Measurements from ENCODE around the gene CEP104. TPM values are rescaled to one million over a fixed set of nuclear protein-coding genes. Genes with fewer than 3 reads are reported as not detected.

The CEP104 gene
- total and polyA plus RNA-seq, 9 of the 15 experiments (the other 6 are each of a cell fraction or from before 2014, with no cell fraction given), result 11.2 to 63.4 (median 42.6) TPM

DNA sequence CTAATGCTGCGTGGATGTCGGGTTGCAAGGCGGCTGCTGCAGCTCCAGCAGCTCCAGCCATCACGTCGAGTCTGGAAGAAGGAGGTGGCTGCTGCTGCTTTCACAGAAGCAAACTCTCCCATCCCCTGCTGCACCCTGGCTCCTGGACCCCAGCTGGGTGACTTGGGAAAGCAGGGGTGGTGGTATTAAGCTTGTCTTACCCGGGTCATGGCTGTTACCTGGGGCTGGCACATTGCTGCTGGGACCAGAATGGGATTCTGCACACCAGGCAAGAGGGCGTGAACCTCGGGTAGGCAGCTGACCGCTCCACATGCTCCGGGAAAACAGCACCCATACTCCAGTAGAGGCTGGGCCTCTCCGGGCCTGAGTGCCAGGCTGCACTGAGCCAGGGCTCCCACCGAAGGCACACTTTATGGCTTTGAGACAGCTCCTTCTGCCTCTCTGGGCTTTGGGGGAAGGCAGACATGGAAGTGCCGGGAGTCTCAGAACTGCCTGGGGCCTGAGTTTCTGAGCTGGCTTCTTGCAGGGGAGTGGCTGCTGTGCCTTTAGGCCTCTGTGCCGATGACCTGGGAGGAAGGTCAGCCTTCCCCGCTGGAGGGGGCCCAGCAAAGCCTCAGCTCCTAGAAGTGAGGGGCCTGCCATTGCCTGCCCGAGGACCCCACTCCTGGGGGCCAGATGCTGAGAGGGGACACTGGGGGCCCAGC is 83.3 kb downstream of the CEP104 start (continued):
- TF ChIP-seq CHD4 (IDR thresholded peaks at IDR 0.05; ENCODE audit: insufficient read depth, insufficient replicate concordance, low read depth, low read length, poor library complexity, severe bottlenecking) (no peak), BRD4 (IDR thresholded peaks at IDR 0.05) (no peak), CAMTA2 (CRISPR knock-in tag; conservative IDR thresholded peaks at IDR 0.05) (no peak)
- TF ChIP-seq, protein P1, sequence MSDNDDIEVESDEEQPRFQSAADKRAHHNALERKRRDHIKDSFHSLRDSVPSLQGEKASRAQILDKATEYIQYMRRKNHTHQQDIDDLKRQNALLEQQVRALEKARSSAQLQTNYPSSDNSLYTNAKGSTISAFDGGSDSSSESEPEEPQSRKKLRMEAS (CRISPR knock-in tag; IDR thresholded peaks at IDR 0.05), result peak; percentile 31

DNA sequence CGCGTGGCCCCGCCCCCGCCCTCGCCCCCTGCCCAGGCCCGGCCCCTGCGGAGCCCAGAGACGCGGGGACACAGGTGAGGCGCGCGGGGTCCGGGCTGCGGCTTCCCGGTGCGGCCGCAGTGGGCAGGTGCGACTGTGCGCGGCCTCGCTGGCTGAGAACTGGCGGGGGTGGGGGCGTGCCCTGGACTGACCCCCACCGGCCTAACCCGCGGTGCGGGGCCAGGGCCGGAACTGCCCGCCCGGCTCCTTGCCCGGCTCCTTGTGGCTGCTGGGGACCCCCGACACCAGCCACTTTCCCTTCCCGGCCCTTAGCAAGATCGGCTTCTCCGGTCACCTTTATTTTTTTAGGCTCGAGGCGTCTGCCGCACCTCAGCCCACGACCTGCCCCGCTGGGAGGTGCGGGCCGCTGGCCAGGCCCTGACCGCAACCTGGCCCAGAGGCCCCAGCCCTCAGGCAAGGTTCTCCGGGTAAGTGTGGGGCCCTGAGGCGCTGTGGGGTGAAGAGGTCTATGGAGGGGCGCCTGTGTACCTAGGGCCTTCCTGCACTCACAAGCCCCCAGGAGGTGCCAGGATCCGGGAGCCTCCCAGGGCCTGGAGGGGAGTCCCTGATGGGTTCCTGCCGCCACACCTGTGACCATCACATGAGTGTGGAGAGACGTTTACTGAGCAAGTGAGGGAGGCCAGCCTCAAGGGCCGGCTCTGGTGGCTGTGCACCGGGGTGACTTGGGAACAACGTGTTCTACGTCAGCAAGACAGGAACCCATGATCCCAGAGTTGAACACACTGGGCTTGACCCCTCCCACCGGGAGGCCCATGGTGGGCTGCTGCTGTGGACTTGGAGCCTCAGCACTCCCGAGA is 84.1 kb downstream of the CEP104 start, which contains the start of gene SMIM1:
Gene SMIM1 (plus strand): TSS at position 35 of the 857 bp plus-strand sequence. CDS start 2,625 bp downstream, outside the sequence.
- FAIRE-seq (no peak), DNase-seq (ENCODE audit: extremely low read depth in 1 of 4, low spot score in 3 of 4) (peak in 2 of 4 experiments; percentile 55 to 77), ATAC-seq (peak; percentile 36)
- no peaks in the 10 kb centered on the region for H3K9me3 ChIP-seq (replicated peaks; ENCODE audit: control insufficient read depth, insufficient read depth, low read depth, low read length)
- H4K20me1 ChIP-seq (replicated peaks; ENCODE audit: control insufficient read depth, insufficient read depth, low read length), result no peaks in the 10 kb centered on the region
- H3K27ac ChIP-seq (ENCODE audit: extremely low read depth, low read depth, low read length), result peak within 1 kb of the TSS; percentile 67
- in situ Hi-C loops (cut with MboI) (no loop called here), intact Hi-C loops (cut with micrococcal nuclease) (no loop called here)
- peak within 1 kb of the TSS; percentile 67 to 94 for H3K9ac ChIP-seq (ENCODE audit: insufficient read depth in 1 of 2, low read depth in 2 of 2, low read length in 2 of 2)
- H2AFZ ChIP-seq (ENCODE audit: low read depth, low read length), result peak within 1 kb of the TSS; percentile 68
- peak within 1 kb of the TSS; percentile 65 for H3K4me3 ChIP-seq
- H3K79me2 ChIP-seq (ENCODE audit: control insufficient read depth, insufficient read depth, low read length), result peaks cover 38% of the 10 kb centered on the region
- H3K4me1 ChIP-seq (replicated peaks in 1 of 2; ENCODE audit: control insufficient read depth in 2 of 2, insufficient read depth in 2 of 2, low read length in 2 of 2), result peaks cover 26 to 87% of the 10 kb centered on the region in 2 experiments
- peaks cover 8% of the 10 kb centered on the region; the same call in 1 of the 3 replicates for H3K36me3 ChIP-seq (ENCODE audit: control insufficient read depth, insufficient read depth, low read length)
- CTCF ChIA-PET (ENCODE audit: low intra/inter-chr PET ratio), result interaction anchor here (0.6 kb wide), 1 partner anchor 132 kb away, joined by 5 read pairs; no protein-coding TSS in a partner anchor
- POLR2A ChIA-PET, result interaction anchor here (0.7 to 2.0 kb wide), 7 partner anchors 14 to 126 kb away, joined by 3 to 7 read pairs (median 3); partner anchors contain the start of gene LRRC47
- no peaks in the 10 kb centered on the region for H3K27me3 ChIP-seq (ENCODE audit: control insufficient read depth in 2 of 2, insufficient read depth in 2 of 2, low read length in 2 of 2)
- BruUV-seq (replicated peaks), result TSS peak; percentile 52
- peaks cover 5% of the 10 kb centered on the region for H3K9me1 ChIP-seq (ENCODE audit: control insufficient read depth, insufficient read depth, low read length)
- 1% methylated on average over 55 of the region's 55 CpGs for WGBS (ENCODE audit: insufficient coverage, low coverage, missing lambda C conversion rate)
- H3K4me2 ChIP-seq (ENCODE audit: insufficient read depth, low read length), result peak within 1 kb of the TSS; percentile 92
- TF ChIP-seq JUND (IDR thresholded peaks at IDR 0.05; ENCODE audit: borderline replicate concordance, low read depth, low read length) (no peak), JUND (tag; IDR thresholded peaks at IDR 0.05; ENCODE audit: borderline replicate concordance, low read depth, low read length) (no peak), GATAD2B (IDR thresholded peaks at IDR 0.05; ENCODE audit: borderline replicate concordance) (peak; percentile 63), TAF1 (IDR thresholded peaks at IDR 0.05; ENCODE audit: control insufficient read depth, extremely low read depth, insufficient read depth, low read length, severe bottlenecking) (no peak), NR2F6 (CRISPR knock-in tag; IDR thresholded peaks at IDR 0.05) (no peak), KDM4B (IDR thresholded peaks at IDR 0.05; ENCODE audit: borderline replicate concordance in 2 of 2, low read depth in 1 of 2) (no peak), SMARCA5 (IDR thresholded peaks at IDR 0.05) (no peak), PHB (CRISPR knock-in tag; IDR thresholded peaks at IDR 0.05) (0 out of 2 replicates have a peak, but pooled peaks have one; percentile 32), MAZ (CRISPR knock-in tag; conservative IDR thresholded peaks at IDR 0.05 in 1 of 2, IDR thresholded peaks at IDR 0.05 in 1 of 2) (peak; percentile 52 to 61; a peak in 3 of 4 replicates), CXXC5 (CRISPR knock-in tag; IDR thresholded peaks at IDR 0.05) (peak; percentile 49), ZBTB1 (CRISPR knock-in tag; IDR thresholded peaks at IDR 0.05; ENCODE audit: borderline replicate concordance, low read depth) (peak; percentile 52; the same call in 1 of the 2 replicates)
- TF ChIP-seq, protein P2, sequence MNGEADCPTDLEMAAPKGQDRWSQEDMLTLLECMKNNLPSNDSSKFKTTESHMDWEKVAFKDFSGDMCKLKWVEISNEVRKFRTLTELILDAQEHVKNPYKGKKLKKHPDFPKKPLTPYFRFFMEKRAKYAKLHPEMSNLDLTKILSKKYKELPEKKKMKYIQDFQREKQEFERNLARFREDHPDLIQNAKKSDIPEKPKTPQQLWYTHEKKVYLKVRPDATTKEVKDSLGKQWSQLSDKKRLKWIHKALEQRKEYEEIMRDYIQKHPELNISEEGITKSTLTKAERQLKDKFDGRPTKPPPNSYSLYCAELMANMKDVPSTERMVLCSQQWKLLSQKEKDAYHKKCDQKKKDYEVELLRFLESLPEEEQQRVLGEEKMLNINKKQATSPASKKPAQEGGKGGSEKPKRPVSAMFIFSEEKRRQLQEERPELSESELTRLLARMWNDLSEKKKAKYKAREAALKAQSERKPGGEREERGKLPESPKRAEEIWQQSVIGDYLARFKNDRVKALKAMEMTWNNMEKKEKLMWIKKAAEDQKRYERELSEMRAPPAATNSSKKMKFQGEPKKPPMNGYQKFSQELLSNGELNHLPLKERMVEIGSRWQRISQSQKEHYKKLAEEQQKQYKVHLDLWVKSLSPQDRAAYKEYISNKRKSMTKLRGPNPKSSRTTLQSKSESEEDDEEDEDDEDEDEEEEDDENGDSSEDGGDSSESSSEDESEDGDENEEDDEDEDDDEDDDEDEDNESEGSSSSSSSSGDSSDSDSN (IDR thresholded peaks at IDR 0.05; ENCODE audit: borderline replicate concordance in 1 of 2, low read depth in 2 of 2, low read length in 2 of 2), result peak in 1 of 2 experiments; percentile 82; a peak in 2 of 4 replicates
